ENCODE results near the gene RPP25L.

GRCh38 chr9:34651876-34652601, 40.1 kb upstream of the RPP25L start, which contains the start of gene IL11RA:
- no peak for TF ChIP-seq REST (IDR thresholded peaks at IDR 0.05; ENCODE audit: low read depth)
- TF ChIP-seq FOXM1 (IDR thresholded peaks at IDR 0.05; ENCODE audit: borderline replicate concordance, low read depth): no peak
- 0 out of 2 replicates have a peak, but pooled peaks have one; percentile 56 for TF ChIP-seq EGR1 (IDR thresholded peaks at IDR 0.05)

All from Ishikawa (cell line).